Measurements from ENCODE around the gene GJC2.
"Not testable (repeated sequence)": the region's sequence is repeated elsewhere in the genome, so short reads cannot be mapped to it uniquely, and the experiment has no call there.

Gene GJC2

GRCh38 chr1:228170666-228171065 is 20.9 kb downstream of the GJC2 start:
- DNase-seq (ENCODE audit: low spot score), result no peak
- no peak for TF ChIP-seq CTCF (IDR thresholded peaks at IDR 0.05; ENCODE audit: extremely low read depth, missing control alignments)

- no peak for DNase-seq (ENCODE audit: low spot score)
- TF ChIP-seq CTCF (IDR thresholded peaks at IDR 0.05; ENCODE audit: extremely low read depth, missing control alignments), result no peak
These were observed 21.6 kb downstream of the GJC2 start for GRCh38 chr1:228171221-228171891.

- TF ChIP-seq CTCF (IDR thresholded peaks at IDR 0.05; ENCODE audit: extremely low read depth, missing control alignments), result no peak
- no peak for DNase-seq (ENCODE audit: low spot score)
These were observed 23.1 kb downstream of the GJC2 start for GRCh38 chr1:228172591-228173527.

- DNase-seq (ENCODE audit: low spot score), result not testable (repeated sequence)
These were observed 24.1 kb downstream of the GJC2 start for GRCh38 chr1:228173528-228174481.

- DNase-seq (ENCODE audit: low spot score), result peak; percentile 62
- TF ChIP-seq CTCF (IDR thresholded peaks at IDR 0.05; ENCODE audit: extremely low read depth, missing control alignments), result no peak
These were observed 25.0 kb downstream of the GJC2 start for GRCh38 chr1:228174482-228175315.

GRCh38 chr1:228175316-228176023 is 25.7 kb downstream of the GJC2 start:
- DNase-seq (ENCODE audit: low spot score), result no peak
- TF ChIP-seq CTCF (IDR thresholded peaks at IDR 0.05; ENCODE audit: extremely low read depth, missing control alignments), result no peak
